ENCODE data around the gene FAM83G.
"Not testable (repeated sequence)": the region's sequence is repeated elsewhere in the genome, so short reads cannot be mapped to it uniquely, and the experiment has no call there.

Gene FAM83G

DNA sequence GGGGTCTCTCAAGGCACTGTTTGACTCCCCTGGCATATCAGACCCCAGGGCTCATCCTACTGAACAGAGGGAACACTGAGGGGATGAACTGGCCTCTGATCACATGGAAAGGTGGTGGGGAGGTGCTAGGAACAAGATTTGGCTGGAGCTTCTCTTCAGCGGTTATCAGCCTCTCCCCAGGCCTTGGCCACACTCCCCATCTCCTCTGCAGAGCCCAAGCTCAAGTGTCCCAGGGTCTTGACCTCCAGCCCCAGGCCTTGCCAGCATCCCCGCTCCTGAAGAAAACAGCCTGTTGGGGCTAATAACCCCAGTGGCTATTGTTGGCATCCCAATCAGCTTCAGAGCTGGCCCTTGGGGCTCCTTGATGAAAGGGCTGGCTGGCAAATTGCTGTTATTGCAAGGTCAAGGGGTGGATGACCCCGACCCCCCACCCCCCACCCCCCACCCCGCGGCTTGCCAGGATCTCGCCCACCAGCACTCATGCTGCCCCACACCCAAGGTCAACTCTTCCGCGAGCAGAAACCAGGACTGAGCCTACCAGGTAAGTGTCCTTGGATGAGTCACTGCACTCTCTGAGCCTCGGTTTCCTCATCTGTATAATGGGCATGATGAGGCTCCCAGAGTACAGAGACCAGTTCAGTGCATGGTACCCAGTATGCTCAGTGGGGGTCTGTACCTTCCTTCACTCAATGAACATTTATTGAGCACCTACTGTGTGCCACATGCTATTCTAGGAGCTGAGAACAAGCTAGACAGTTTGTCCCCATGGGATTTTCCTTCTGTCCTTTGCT is 18.8 kb upstream of the FAM83G start:
- DNase-seq (ENCODE audit: low read depth in 2 of 2, low spot score in 1 of 2) = no peak

DNA sequence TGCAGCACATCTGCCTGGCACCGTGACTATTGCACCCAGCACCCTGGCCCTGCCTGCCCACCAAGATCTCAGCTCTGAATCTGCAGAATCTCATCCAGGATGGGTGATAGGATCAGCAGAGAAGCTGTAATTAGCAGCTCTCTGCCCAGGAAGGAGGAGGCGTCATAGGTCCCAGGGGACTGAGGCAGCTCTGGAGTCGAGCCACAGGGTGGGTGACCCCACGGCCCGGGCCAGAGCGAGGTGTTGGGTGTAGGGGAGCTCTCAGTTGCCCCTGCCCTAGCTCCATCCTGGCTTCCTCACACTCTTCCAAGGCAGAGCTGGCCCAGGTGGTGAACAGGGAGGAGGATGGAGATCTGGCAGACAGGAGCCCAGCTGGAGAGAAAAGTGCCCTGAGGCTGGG is 18.2 kb upstream of the FAM83G start:
- DNase-seq (ENCODE audit: low read depth in 2 of 2, low spot score in 1 of 2) = no peak

DNA sequence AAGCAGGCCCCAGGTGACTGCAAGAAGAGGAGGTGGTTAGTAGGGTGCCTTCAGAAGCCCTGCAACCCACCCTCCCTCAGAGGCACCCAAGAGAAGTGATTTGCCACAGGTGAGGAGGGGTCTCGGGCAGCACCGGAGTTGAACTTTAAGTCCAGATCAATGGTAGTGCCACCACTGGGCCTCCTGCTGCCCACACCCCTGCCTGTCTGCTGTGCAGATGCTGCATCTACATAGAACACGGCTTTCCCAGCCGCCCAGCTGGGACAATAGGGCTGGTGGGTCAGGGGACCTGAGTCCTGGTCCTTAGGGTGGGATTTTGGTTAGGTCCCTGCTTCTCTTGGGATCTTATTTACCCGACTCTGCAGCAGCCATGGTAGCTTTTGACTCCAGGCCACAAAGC is 17.6 kb upstream of the FAM83G start:
- no peak for DNase-seq (ENCODE audit: low read depth in 2 of 2, low spot score in 1 of 2)

DNA sequence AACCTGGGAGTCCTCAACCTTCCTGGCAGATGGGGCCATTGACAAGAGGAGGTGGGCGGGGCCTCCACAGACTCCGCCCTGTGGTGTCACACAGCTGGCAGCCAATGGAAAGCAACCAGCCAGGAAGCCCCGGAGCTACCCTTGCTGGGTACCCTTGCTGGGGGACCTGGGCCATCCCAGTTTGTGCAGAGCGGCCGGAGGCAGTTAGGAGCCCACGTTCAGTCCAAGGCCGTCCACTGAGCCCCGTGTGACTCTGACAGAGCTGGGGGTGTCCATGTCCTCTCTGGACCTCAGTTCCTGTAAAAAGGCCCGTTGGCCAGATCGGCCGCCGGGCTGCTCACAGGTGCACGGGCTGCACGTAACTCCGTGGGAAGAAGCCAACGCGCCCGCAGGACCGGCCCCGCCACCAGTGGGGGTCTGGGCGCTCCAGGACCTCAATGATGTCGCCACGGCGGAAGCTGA is 17.1 kb upstream of the FAM83G start:
- no peak for DNase-seq (ENCODE audit: low read depth in 2 of 2, low spot score in 1 of 2)

DNA sequence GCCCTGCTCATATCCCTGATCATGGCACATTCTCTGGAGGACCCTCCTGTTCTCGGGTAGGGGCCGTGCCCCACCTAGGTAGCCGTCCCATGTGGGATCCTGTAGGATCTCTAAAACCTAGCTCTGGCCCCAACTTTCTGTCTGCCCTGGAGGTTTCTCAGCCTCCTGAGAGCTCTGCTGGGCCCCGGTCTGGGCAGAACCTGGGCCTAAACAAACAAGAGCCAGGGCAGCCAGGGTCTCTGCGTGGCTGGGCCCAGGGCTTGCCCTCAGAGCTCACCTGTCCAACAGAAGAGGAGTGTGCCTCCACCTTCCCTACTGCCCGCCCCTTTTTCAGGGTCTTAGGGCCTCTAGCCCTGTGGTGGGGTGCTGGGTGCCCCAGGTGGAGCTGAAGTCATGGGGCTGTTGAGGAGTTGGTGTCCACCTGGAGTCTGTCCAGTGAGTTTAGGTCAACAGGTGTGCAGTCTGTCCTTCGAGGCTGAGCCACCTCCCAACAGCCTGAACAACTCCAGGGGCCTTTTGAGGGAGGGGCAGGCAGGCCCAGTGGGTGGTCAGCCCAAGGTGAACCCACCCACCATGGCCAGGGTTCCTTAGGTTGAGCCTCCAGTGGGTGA is 16.6 kb upstream of the FAM83G start:
- not testable (repeated sequence) for DNase-seq (ENCODE audit: low read depth in 2 of 2, low spot score in 1 of 2)

DNA sequence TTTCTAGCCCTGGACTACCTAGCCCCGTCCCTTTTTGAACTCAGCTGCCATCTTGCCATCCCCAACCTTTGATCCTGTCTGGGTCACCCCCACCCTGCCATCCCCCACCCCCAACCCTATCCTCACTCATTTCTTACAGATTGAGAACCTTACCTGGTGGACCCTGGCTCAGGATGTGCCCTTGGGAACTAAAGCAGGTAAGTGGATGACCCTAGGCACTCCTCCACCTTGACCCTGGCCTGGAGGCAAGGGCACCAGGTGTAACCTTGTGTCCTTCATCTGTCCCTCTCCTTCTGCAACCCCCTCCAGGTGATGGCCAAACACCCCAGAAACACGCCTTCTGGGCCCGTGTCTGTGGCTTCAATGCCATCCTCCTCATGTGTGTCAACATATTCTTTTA is 15.5 kb upstream of the FAM83G start:
- no peak for DNase-seq (ENCODE audit: low read depth in 2 of 2, low spot score in 1 of 2)

DNA sequence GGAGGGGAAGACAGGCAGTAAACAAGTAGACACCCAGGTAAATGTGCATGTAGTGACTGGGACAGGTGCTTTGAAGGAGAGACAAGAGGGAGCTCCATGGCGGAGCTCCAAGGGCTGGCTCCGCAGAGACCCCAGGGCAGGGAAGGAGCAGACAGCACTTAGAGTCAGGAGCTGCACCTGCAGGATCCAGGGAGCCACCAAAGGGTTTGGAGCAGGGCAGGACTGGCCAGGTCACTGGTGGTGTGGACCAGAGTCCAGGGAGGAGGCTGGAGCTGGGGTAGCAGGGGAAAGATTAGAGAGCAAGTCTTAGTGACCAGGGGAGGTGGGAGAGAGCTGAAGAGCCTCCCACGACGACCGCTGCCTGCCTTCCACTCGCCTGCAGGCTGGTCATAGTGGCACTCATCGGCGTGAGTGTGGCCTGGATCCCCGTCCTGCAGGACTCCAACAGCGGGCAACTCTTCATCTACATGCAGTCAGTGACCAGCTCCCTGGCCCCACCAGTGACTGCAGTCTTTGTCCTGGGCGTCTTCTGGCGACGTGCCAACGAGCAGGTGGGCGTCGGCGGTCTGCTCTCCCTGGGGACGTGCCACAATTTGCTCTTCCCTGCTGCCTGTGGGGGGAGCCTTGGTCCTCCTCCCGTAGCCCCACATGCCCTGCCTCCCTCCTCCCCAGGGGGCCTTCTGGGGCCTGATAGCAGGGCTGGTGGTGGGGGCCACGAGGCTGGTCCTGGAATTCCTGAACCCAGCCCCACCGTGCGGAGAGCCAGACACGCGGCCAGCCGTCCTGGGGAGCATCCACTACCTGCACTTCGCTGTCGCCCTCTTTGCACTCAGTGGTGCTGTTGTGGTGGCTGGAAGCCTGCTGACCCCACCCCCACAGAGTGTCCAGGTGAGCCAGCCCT is 14.7 kb upstream of the FAM83G start:
- DNase-seq (ENCODE audit: low read depth in 2 of 2, low spot score in 1 of 2) = no peak

DNA sequence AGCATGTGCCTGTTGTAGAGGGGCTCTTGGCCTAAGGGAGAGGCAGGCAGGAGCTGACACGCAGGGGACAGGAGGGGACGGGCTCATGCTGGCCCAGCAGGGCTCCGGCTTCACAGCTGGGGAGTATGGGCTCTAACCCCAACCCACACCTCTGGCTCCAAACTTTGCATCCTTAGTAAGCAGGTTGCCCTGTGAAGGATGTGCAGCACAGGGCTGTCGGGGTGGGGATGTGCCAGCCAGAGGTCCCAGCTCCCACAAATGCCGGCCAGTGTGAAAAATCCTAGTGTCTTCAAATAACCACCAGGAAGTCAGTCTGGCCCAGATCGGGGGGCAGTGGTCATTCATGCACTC is 14.0 kb upstream of the FAM83G start:
- no peak for DNase-seq (ENCODE audit: low read depth in 2 of 2, low spot score in 1 of 2)

DNA sequence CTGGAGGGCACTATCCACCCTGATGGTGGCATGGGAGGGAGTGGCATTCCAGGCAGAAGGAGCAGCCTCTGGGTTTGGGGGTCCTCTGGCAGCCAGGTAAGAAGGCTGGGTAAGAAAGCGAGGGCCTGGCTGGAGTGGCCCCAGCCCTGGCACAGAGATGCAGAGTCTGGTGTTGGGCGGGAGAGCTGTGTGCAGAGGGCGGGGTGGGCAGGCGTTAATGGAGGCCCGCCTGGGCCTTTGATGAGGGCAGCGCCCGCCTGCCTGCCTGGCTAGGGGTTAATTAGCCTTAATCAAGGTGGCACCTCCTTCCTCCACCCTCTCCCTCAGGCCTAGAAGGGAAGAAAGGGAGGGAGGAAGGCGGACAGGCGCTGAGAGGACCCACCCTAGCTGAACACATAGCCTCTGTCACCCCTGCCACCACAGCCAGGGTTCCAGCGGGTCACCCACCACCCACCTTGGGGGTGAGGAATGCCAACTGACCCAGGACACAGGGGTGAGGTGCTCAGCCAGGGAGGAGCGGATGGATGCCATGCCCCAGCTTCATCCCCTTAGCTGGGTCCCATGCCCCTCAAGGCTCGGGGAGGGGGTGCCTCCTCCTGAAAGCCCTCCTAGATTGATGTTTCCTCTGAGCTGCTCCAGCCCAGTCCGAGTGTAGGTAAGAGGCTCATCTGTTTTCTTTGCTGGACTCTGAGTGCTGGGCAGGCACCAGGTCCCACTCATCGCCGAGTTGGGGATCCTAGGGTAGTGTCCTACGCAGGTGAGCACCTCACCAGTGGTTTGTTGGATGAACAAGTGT is 13.4 kb upstream of the FAM83G start:
- DNase-seq (ENCODE audit: low read depth in 2 of 2, low spot score in 1 of 2) = no peak

DNA sequence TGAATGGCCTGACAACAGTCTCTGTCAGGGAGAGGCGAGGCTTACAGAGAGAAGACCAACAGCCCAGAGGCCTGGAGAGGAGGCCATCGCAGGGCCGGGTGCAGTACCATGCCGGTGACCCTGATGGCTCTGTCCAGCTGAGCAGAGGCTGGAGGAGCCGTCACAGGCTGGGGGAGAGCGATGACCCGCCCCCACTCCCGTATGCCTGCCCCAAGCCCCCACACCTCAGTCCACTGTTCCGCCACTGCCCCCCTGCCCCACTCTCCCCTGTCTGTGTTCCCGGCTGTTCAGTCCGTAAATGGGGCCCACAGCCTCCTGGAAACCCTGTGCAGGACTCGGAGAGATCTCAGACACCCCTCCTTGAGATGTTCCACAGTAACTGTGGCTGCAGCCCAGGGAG is 12.8 kb upstream of the FAM83G start:
- DNase-seq (ENCODE audit: low read depth in 2 of 2, low spot score in 1 of 2) = no peak

DNA sequence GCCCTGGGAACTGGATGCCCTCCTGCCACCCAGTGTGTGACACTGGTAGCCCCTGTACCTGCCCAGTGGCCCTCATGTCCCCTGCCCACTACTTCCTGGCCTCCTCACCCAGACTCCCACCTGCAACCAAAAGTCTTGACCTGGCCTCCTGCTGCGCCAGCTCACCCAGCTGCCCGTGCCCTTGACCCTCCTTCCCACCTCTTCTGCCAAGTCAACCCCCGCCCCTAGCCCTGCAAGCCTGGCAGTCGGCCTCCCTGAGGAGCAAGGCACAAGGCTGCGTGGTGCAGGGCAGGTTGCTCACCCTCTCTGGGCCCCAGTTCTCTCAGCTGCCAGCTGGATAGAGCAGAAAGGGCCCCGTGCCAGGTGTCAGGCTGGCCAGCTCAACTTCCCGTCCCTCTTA is 12.3 kb upstream of the FAM83G start:
- no peak for DNase-seq (ENCODE audit: low read depth in 2 of 2, low spot score in 1 of 2)

DNA sequence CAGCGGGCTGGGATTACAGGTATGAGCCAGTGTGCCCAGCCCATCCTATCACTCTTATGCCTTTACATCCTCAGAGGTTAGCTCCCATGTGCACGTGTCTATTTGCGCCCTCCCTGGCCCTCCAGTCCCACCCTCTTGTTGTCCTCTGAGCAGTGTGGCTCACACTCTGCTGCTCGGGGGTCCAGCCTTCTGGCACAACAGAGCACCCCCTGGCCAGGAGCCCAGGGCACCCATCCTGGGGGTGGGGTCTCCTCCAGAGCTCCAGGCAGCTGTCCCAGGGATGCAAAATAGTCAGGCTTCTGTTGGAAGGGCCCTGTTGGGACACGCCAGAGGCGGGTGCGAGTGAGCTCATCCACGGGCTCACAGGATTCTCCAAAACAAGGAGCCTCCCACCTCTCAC is 11.7 kb upstream of the FAM83G start:
- no peak for DNase-seq (ENCODE audit: low read depth in 2 of 2, low spot score in 1 of 2)

DNA sequence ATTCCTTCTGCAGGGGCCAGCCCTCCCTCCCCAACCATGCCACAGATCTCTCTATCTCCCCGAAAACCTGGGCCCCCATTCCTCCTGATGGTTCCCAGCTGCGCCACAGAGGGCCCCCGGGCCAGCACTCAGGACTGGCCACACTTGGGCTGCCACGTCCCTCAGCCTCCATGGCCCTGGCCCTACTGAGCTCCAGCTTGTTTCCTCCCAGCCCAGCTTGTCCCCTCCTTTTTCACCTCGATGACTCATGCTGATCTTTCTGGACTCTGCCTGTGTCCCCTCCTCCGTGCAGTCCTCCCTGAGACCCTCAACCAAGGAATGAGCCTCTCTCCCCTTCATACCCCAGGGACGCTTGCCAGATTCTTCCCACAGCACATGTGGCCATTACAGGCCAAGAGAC is 10.9 kb upstream of the FAM83G start:
- DNase-seq (ENCODE audit: low read depth in 2 of 2, low spot score in 1 of 2) = no peak

DNA sequence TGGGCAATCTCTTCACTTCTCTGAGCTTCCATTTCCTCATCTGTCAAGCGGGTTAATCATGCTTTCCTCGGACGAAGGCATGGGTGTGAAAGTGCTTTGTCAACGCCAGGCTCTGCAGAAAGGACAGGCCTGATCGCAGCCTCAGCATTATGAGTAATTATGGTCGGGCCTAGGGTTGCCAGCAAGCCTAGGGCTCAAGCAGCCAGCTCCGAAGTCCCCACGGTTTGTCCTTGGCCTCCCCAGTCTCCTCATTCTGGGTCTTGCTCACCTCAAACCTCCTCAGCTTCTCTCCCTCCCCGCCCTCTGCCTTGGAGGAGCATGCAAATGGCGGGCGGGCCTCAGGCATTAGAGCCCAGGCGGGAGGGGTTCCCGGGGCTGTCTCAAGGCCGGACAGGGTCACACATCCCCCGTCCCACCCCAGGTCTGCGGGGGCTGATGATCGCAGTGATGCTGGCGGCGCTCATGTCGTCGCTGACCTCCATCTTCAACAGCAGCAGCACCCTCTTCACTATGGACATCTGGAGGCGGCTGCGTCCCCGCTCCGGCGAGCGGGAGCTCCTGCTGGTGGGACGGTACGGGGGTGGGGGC is 10.2 kb upstream of the FAM83G start:
- DNase-seq (ENCODE audit: low read depth in 2 of 2, low spot score in 1 of 2) = no peak

DNA sequence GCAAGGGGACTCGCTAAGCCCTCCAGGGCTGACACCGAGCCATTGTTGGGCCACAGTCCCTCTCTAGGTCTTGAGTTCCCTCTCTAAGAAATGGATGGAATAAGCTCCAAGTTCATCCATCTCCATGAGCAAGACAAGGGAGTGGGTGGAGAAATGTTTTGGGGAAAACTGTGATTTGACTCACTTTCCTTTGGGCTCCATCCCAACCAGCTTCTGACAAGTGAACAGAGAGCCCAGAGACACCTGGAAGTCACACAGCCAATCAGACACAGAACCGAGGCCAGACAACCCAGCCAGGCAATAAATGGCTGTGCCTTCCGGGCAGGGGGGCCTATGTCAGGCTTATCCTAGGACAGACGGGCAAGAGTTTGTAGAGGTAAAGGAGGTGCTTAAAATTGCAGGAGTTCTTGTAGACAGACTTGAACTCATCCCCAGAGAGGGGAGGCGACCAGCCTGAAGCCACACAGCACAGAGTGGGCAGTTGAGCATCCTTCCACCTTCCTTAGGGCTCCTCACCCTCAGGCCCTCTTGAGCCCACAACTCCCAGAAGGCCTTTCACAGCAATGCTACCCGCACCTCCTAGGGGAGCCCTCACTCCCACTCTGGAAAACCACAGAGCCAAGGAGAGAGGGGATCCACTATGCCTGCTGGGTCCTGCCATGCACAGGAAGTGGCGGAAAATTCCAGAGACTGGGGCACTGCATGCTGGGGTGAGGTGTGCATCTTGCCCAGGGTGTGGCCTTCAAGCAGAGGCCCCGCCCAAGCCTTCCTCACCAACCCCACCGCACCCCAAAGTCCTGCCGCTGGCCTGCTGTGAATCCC is 9.5 kb upstream of the FAM83G start:
- no peak for DNase-seq (ENCODE audit: low read depth in 2 of 2, low spot score in 1 of 2)

DNA sequence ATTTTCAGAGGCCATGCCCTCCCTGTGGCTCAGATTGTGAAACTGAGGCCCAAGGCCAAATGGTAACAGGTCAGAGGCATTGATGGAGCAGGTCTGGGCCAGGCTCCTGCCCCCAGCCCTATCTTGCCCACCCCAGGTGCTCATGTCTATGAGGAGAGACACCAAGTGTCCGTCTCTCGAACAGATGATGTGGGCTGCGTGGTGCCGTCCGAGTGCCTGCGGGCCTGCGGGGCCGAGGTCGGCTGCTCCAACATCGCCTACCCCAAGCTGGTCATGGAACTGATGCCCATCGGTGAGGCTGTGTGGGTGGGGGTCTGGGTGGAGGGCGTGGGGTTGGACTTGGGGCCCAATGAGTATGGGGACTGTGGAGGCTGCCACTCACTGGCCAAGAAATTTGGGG is 8.7 kb upstream of the FAM83G start:
- DNase-seq (ENCODE audit: low read depth in 2 of 2, low spot score in 1 of 2) = no peak

DNA sequence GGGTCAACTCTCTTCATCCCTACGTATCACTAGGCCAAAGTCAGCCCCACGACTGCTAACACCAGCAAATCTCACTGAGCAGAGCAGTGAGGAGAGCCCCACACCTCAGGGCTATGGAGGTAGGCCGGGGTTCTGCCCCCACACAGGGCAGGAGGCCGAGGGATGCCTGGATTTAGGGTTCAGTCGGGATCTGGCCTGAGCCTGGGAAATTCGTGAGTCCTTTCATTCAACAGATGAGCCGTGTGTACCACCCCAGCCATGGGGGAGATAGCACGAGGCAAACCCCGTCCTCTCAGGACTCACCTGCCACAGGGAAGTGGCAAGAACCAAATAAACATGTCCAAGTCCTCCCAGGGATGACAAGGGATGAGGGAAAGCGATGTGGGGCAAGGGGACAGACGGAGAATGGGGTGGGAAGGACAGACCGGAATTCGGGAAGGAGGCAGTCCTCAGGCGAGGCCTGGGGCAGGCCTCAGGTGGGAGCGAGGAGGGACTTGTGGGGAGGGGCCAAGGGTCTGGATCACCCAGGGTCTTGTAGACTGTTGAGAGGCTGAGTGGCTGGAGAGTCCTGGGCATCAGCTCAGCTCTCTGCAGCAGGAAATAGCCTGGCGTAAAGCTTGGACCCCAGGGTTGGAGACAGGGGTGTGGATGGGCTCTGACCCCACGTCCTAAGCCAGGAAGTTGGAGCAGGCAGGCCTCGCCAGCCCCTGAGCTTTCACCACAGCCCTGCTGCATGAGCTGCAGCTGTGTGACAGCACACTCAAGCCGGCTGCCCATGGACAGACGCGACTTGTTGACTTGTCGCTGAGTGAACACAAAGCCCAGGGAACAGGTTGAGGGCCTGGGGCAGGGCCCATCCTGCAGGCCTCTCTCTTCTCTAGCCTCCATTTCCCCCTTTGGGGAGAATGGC is 7.9 kb upstream of the FAM83G start:
- DNase-seq (ENCODE audit: low read depth in 2 of 2, low spot score in 1 of 2) = no peak

DNA sequence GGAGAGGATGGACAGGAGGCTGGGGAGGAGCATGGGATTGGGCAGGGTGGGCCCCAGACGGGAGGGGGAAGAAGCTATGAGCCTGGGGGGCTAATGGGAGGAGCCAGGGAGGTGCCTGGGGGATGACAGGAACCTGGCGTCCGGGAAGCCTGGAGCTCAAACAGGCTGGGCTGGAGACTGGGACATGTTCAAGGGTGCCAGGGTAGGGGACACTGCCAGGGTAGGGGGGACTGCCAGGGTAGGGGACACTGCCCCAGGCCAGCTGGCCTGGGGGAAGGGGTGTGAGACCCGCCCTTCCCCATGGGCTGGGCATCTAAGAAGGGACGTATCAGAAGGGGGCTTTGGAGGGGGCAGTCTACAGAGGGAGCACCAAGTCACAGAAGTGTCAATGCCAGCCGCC is 7.0 kb upstream of the FAM83G start:
- no peak for DNase-seq (ENCODE audit: low read depth in 2 of 2, low spot score in 1 of 2)

Measured in stimulated activated CD8-positive, alpha-beta memory T cell treated with anti-CD3 and anti-CD28 coated beads, Interleukin-4, amount 100 ng/mL, for 1 hour (primary cell).